Stimulated activated CD8-positive, alpha-beta memory T cell treated with anti-CD3 and anti-CD28 coated beads, Interleukin-12 subunit alpha, Interleukin-12 subunit beta, amount 100 ng/mL, for 4 hours (primary cell): ENCODE measurements around the gene SOX18.

Source experiments
- DNase-seq: peaks from one replicate; pipeline ENCODE4 v3.0.0-alpha.2; 2020; ENCODE audit warnings: low read depth

The SOX18 gene

GRCh38 chr20:64052987-64053840 is 3.8 kb upstream of the SOX18 start:
- no peak for DNase-seq

GRCh38 chr20:64052326-64052722 is 2.9 kb upstream of the SOX18 start:
- DNase-seq: no peak

- no peak for DNase-seq
These were observed 2.3 kb upstream of the SOX18 start for GRCh38 chr20:64051561-64052325.

GRCh38 chr20:64051033-64051452 is 1.6 kb upstream of the SOX18 start:
- DNase-seq: no peak

GRCh38 chr20:64050261-64051032 is 1.0 kb upstream of the SOX18 start:
- no peak for DNase-seq

- DNase-seq: no peak
These were observed 430 bp upstream of the SOX18 start for GRCh38 chr20:64049878-64050260.

GRCh38 chr20:64048402-64049044 is 916 bp downstream of the SOX18 start:
- no peak for DNase-seq

GRCh38 chr20:64047968-64048401 is 1.5 kb downstream of the SOX18 start:
- no peak for DNase-seq

- DNase-seq: no peak
These were observed 2.4 kb downstream of the SOX18 start for GRCh38 chr20:64047046-64047389.

- no peak for DNase-seq
These were observed 4.0 kb downstream of the SOX18 start for GRCh38 chr20:64045346-64046011.

- DNase-seq: no peak
These were observed 4.8 kb downstream of the SOX18 start for GRCh38 chr20:64044484-64045247.

GRCh38 chr20:64043768-64044167 is 5.7 kb downstream of the SOX18 start:
- no peak for DNase-seq

- no peak for DNase-seq
These were observed 7.2 kb downstream of the SOX18 start for GRCh38 chr20:64042054-64042781.

GRCh38 chr20:64041781-64042053 is 7.7 kb downstream of the SOX18 start:
- no peak for DNase-seq

GRCh38 chr20:64041040-64041780 is 8.2 kb downstream of the SOX18 start:
- DNase-seq: no peak

- no peak for DNase-seq
These were observed 9.0 kb downstream of the SOX18 start for GRCh38 chr20:64040231-64041039.

GRCh38 chr20:64039293-64040160 is 9.9 kb downstream of the SOX18 start:
- DNase-seq: no peak
